Testis (tissue), 3 donors: ENCODE measurements around the gene FAM13B. TPM values are rescaled to one million over a fixed set of nuclear protein-coding genes. Genes with fewer than 3 reads are reported as not detected.

Experiments
- DNase-seq: peaks from one replicate; pipeline ENCODE4 v3.0.0-alpha.2; 2019
- H3K27ac ChIP-seq, 2 donors: fragments of 200-600 bp; sonication (generic); one replicate each; pipeline ENCODE4 v1.5.1; 2019
- H3K27me3 ChIP-seq: fragments of 200-600 bp; sonication (generic); one replicate; pipeline ENCODE4 v1.5.1; 2019
- H3K36me3 ChIP-seq: fragments of 200-600 bp; sonication (generic); one replicate; pipeline ENCODE4 v1.5.1; 2017; ENCODE audit warnings: low read depth; ENCODE audit errors: missing control alignments
- H3K4me1 ChIP-seq: fragments of 200-600 bp; sonication (generic); one replicate; pipeline ENCODE4 v1.5.1; 2019
- H3K4me3 ChIP-seq, 2 donors: fragments of 200-600 bp; sonication (generic); one replicate each; pipeline ENCODE4 v1.5.1; 2017 to 2019
- H3K9me3 ChIP-seq: fragments of 200-600 bp; sonication (generic); one replicate; pipeline ENCODE4 v1.5.1; 2017
- CTCF ChIP-seq, 3 experiments: fragments of 450-650 bp in 2 of 3; fragments of 200-600 bp in 1 of 3; sonication (generic) in 1 of 3; IDR thresholded peaks; one replicate each; pipeline ENCODE4 v1.5.1; 2016 to 2019; ENCODE audit warnings: antibody characterized with exemption in 3 of 3, mild to moderate bottlenecking in 2 of 3, moderate library complexity in 1 of 3
- POLR2A ChIP-seq: fragments of 450-650 bp; IDR thresholded peaks from one replicate; pipeline ENCODE4 v1.6.1; 2017; ENCODE audit warnings: antibody characterized with exemption, mild to moderate bottlenecking, moderate library complexity
- WGBS, 2 donors: methylation state at CpG; one replicate each; pipeline ENCODE4 v1.1.5; 2018; 5-methylcytosine and 5-hydroxymethylcytosine counted together
- intact Hi-C: fragments of 100-400 bp; cut with DNase I; formaldehyde crosslinking; loops from one replicate; pipeline ENCODE4 v1.15.1; 2023; ENCODE audit warnings: low total_unique reads
- polyA plus RNA-seq: library from polyadenylated mRNA; stranded (reverse); fragments of 350-450 nt; fragmentation: Illumina TruSeq; extraction: RNeasy Lipid Tissue Mini Kit (QIAGEN cat#74804); gene quantifications from one replicate; pipeline ENCODE4 v1.2.3, GENCODE V29; 2014; ENCODE audit warnings: low read depth, low replicate concordance; ENCODE audit not compliant: insufficient read depth
- total RNA-seq, 2 donors: library from RNA; depleted of rRNA; stranded (reverse); fragments of >200 nt; gene quantifications; one replicate each; pipeline ENCODE4 v1.2.3, GENCODE V29; 2016

The FAM13B gene
- total and polyA plus RNA-seq, 3 donors from 2014 or later, result 56.5 to 134 (median 125) TPM

- Histone ChIP-seq H3K36me3 (no peaks in the 10 kb centered on the region), H3K27me3 (no peaks in the 10 kb centered on the region), H3K4me1 (peaks cover under 1% of the 10 kb centered on the region), H3K9me3 (no peaks in the 10 kb centered on the region), H3K27ac (no peak overlapping the region), H3K4me3 (no peak overlapping the region)
- no peak for DNase-seq
- intact Hi-C loops, result no loop called here
- WGBS, 2 donors, result 82 to 93% methylated on average over 1 of the region's 1 CpG
- TF ChIP-seq POLR2A (no peak), CTCF (IDR thresholded peaks at IDR 0.05) (no peak)
Observed at GRCh38 chr5:137938751-137939143, 94.1 kb downstream of the FAM13B start.

GRCh38 chr5:137937994-137938750 lies 94.7 kb downstream of the FAM13B start:
- H3K27me3 ChIP-seq, result no peaks in the 10 kb centered on the region
- WGBS, 2 donors, result 56 to 91% methylated on average over 1 of the region's 1 CpG
- no peak for DNase-seq
- H3K9me3 ChIP-seq, result no peaks in the 10 kb centered on the region
- intact Hi-C loops, result no loop called here
- H3K4me1 ChIP-seq, result peaks cover 6% of the 10 kb centered on the region
- TF ChIP-seq CTCF (IDR thresholded peaks at IDR 0.05) (no peak), POLR2A (no peak)
- no peak overlapping the region for H3K4me3 ChIP-seq
- H3K36me3 ChIP-seq, result no peaks in the 10 kb centered on the region
- no peak overlapping the region for H3K27ac ChIP-seq

GRCh38 chr5:137935694-137936093 lies 97.2 kb downstream of the FAM13B start:
- intact Hi-C loops, result no loop called here
- WGBS, 2 donors, result 70 to 80% methylated on average over 3 of the region's 3 CpGs
- Histone ChIP-seq H3K4me1 (peaks cover 9% of the 10 kb centered on the region), H3K36me3 (no peaks in the 10 kb centered on the region), H3K4me3 (no peak overlapping the region), H3K27ac (no peak overlapping the region), H3K9me3 (no peaks in the 10 kb centered on the region), H3K27me3 (no peaks in the 10 kb centered on the region)
- TF ChIP-seq CTCF (IDR thresholded peaks at IDR 0.05), result no peak
- no peak for DNase-seq

- WGBS, 2 donors, result 72 to 76% methylated on average over 1 of the region's 1 CpG
- no peak for TF ChIP-seq POLR2A
- no peak for TF ChIP-seq CTCF (IDR thresholded peaks at IDR 0.05)
- Histone ChIP-seq H3K27ac (no peak overlapping the region), H3K4me3 (no peak overlapping the region), H3K36me3 (no peaks in the 10 kb centered on the region), H3K27me3 (no peaks in the 10 kb centered on the region), H3K4me1 (peaks cover 9% of the 10 kb centered on the region), H3K9me3 (no peaks in the 10 kb centered on the region)
- DNase-seq, result no peak
- intact Hi-C loops, result no loop called here
Observed at GRCh38 chr5:137935190-137935589, 97.7 kb downstream of the FAM13B start.

GRCh38 chr5:137933491-137933911 lies 99.4 kb downstream of the FAM13B start:
- Histone ChIP-seq H3K4me3 (no peak overlapping the region), H3K4me1 (peaks cover 9% of the 10 kb centered on the region), H3K9me3 (no peaks in the 10 kb centered on the region), H3K27ac (no peak overlapping the region), H3K36me3 (no peaks in the 10 kb centered on the region), H3K27me3 (no peaks in the 10 kb centered on the region)
- WGBS, 2 donors, result 36 to 38% methylated on average over 3 of the region's 3 CpGs
- intact Hi-C loops, result no loop called here
- TF ChIP-seq POLR2A (no peak), CTCF (IDR thresholded peaks at IDR 0.05) (no peak)
- DNase-seq, result no peak
